Measurements from ENCODE around the gene WEE2.

The WEE2 gene

GRCh38 chr7:141709318-141709717 lies 1.2 kb downstream of the WEE2 start:
- Mint-ChIP-seq H3K36me3 (ENCODE audit: insufficient read depth) (no peaks in the 10 kb centered on the region), H3K9me3 (no peaks in the 10 kb centered on the region), H3K27me3 (no peaks in the 10 kb centered on the region), H3K4me3 (no peak overlapping the region), H3K27ac (ENCODE audit: low read depth) (no peak overlapping the region), H3K4me1 (peaks cover 15% of the 10 kb centered on the region)
- no peak for DNase-seq (ENCODE audit: low spot score in 2 of 2)
- ATAC-seq (replicated peaks; ENCODE audit: extremely low read depth, poor library complexity, severe bottlenecking) = no peak

GRCh38 chr7:141709749-141710148 lies 1.6 kb downstream of the WEE2 start:
- DNase-seq (ENCODE audit: low spot score in 2 of 2) (no peak), ATAC-seq (replicated peaks; ENCODE audit: extremely low read depth, poor library complexity, severe bottlenecking) (no peak)
- no peak overlapping the region for H3K27ac Mint-ChIP-seq (ENCODE audit: low read depth)
- no peak overlapping the region for H3K4me3 Mint-ChIP-seq
- peaks cover 15% of the 10 kb centered on the region for H3K4me1 Mint-ChIP-seq
- no peaks in the 10 kb centered on the region for H3K27me3 Mint-ChIP-seq
- no peaks in the 10 kb centered on the region for H3K36me3 Mint-ChIP-seq (ENCODE audit: insufficient read depth)
- H3K9me3 Mint-ChIP-seq = no peaks in the 10 kb centered on the region

- no peak for ATAC-seq (replicated peaks; ENCODE audit: extremely low read depth, poor library complexity, severe bottlenecking)
- H3K36me3 Mint-ChIP-seq (ENCODE audit: insufficient read depth) = no peaks in the 10 kb centered on the region
- peak overlapping the region; percentile 17 for H3K27ac Mint-ChIP-seq (ENCODE audit: low read depth)
- H3K9me3 Mint-ChIP-seq = no peaks in the 10 kb centered on the region
- H3K27me3 Mint-ChIP-seq = no peaks in the 10 kb centered on the region
- H3K4me3 Mint-ChIP-seq = no peak overlapping the region
- peaks cover 15% of the 10 kb centered on the region for H3K4me1 Mint-ChIP-seq
- DNase-seq (ENCODE audit: low spot score in 2 of 2) = no peak
These were observed 2.1 kb downstream of the WEE2 start for GRCh38 chr7:141710301-141710700.

GRCh38 chr7:141712603-141713255 lies 4.6 kb downstream of the WEE2 start:
- no peak for DNase-seq (ENCODE audit: low spot score in 2 of 2)
- Mint-ChIP-seq H3K27ac (ENCODE audit: low read depth) (no peak overlapping the region), H3K27me3 (no peaks in the 10 kb centered on the region), H3K4me1 (peaks cover 15% of the 10 kb centered on the region), H3K36me3 (ENCODE audit: insufficient read depth) (peaks cover 1% of the 10 kb centered on the region), H3K4me3 (no peak overlapping the region), H3K9me3 (no peaks in the 10 kb centered on the region)
- no peak for ATAC-seq (replicated peaks; ENCODE audit: extremely low read depth, poor library complexity, severe bottlenecking)

GRCh38 chr7:141713890-141714289 lies 5.7 kb downstream of the WEE2 start:
- Mint-ChIP-seq H3K27ac (ENCODE audit: low read depth) (no peak overlapping the region), H3K36me3 (ENCODE audit: insufficient read depth) (peaks cover 1% of the 10 kb centered on the region), H3K4me1 (peaks cover 15% of the 10 kb centered on the region), H3K9me3 (no peaks in the 10 kb centered on the region), H3K4me3 (no peak overlapping the region), H3K27me3 (no peaks in the 10 kb centered on the region)
- DNase-seq (ENCODE audit: low spot score in 2 of 2) (no peak), ATAC-seq (replicated peaks; ENCODE audit: extremely low read depth, poor library complexity, severe bottlenecking) (no peak)

- Mint-ChIP-seq H3K4me3 (no peak overlapping the region), H3K36me3 (ENCODE audit: insufficient read depth) (peaks cover 1% of the 10 kb centered on the region), H3K9me3 (no peaks in the 10 kb centered on the region), H3K27ac (ENCODE audit: low read depth) (no peak overlapping the region), H3K4me1 (peaks cover 15% of the 10 kb centered on the region), H3K27me3 (no peaks in the 10 kb centered on the region)
- ATAC-seq (replicated peaks; ENCODE audit: extremely low read depth, poor library complexity, severe bottlenecking) (no peak), DNase-seq (ENCODE audit: low spot score in 2 of 2) (no peak)
These were observed 6.4 kb downstream of the WEE2 start for GRCh38 chr7:141714571-141714970.

- no peak for ATAC-seq (replicated peaks; ENCODE audit: extremely low read depth, poor library complexity, severe bottlenecking)
- H3K36me3 Mint-ChIP-seq (ENCODE audit: insufficient read depth) = peaks cover 1% of the 10 kb centered on the region
- peaks cover 15% of the 10 kb centered on the region for H3K4me1 Mint-ChIP-seq
- H3K27ac Mint-ChIP-seq (ENCODE audit: low read depth) = no peak overlapping the region
- DNase-seq (ENCODE audit: low spot score in 2 of 2) = no peak
- no peaks in the 10 kb centered on the region for H3K27me3 Mint-ChIP-seq
- no peaks in the 10 kb centered on the region for H3K9me3 Mint-ChIP-seq
- no peak overlapping the region for H3K4me3 Mint-ChIP-seq
These were observed 6.9 kb downstream of the WEE2 start for GRCh38 chr7:141715018-141715417.

GRCh38 chr7:141715794-141716689 lies 7.9 kb downstream of the WEE2 start:
- Mint-ChIP-seq H3K27ac (ENCODE audit: low read depth) (no peak overlapping the region), H3K9me3 (no peaks in the 10 kb centered on the region), H3K4me1 (peaks cover 13% of the 10 kb centered on the region), H3K27me3 (no peaks in the 10 kb centered on the region), H3K36me3 (ENCODE audit: insufficient read depth) (peaks cover 1% of the 10 kb centered on the region), H3K4me3 (no peak overlapping the region)
- no peak for DNase-seq (ENCODE audit: low spot score in 2 of 2)
- ATAC-seq (replicated peaks; ENCODE audit: extremely low read depth, poor library complexity, severe bottlenecking) = no peak

GRCh38 chr7:141717450-141717849 lies 9.3 kb downstream of the WEE2 start:
- DNase-seq (ENCODE audit: low spot score in 2 of 2) (no peak), ATAC-seq (replicated peaks; ENCODE audit: extremely low read depth, poor library complexity, severe bottlenecking) (no peak)
- H3K27ac Mint-ChIP-seq (ENCODE audit: low read depth) = peak overlapping the region; percentile 43
- H3K4me3 Mint-ChIP-seq = no peak overlapping the region
- H3K9me3 Mint-ChIP-seq = no peaks in the 10 kb centered on the region
- peaks cover 1% of the 10 kb centered on the region for H3K36me3 Mint-ChIP-seq (ENCODE audit: insufficient read depth)
- H3K27me3 Mint-ChIP-seq = no peaks in the 10 kb centered on the region
- H3K4me1 Mint-ChIP-seq = peaks cover under 1% of the 10 kb centered on the region

- DNase-seq (ENCODE audit: low spot score in 2 of 2) (no peak), ATAC-seq (replicated peaks; ENCODE audit: extremely low read depth, poor library complexity, severe bottlenecking) (no peak)
- no peaks in the 10 kb centered on the region for H3K27me3 Mint-ChIP-seq
- no peaks in the 10 kb centered on the region for H3K4me1 Mint-ChIP-seq
- no peaks in the 10 kb centered on the region for H3K9me3 Mint-ChIP-seq
- no peak overlapping the region for H3K4me3 Mint-ChIP-seq
- H3K36me3 Mint-ChIP-seq (ENCODE audit: insufficient read depth) = peaks cover 2% of the 10 kb centered on the region
- no peak overlapping the region for H3K27ac Mint-ChIP-seq (ENCODE audit: low read depth)
These were observed 14.4 kb downstream of the WEE2 start for GRCh38 chr7:141722529-141722928.

- Mint-ChIP-seq H3K27me3 (no peaks in the 10 kb centered on the region), H3K9me3 (no peaks in the 10 kb centered on the region), H3K36me3 (ENCODE audit: insufficient read depth) (peaks cover 6% of the 10 kb centered on the region), H3K27ac (ENCODE audit: low read depth) (no peak overlapping the region), H3K4me1 (no peaks in the 10 kb centered on the region), H3K4me3 (no peak overlapping the region)
- ATAC-seq (replicated peaks; ENCODE audit: extremely low read depth, poor library complexity, severe bottlenecking) (no peak), DNase-seq (ENCODE audit: low spot score in 2 of 2) (no peak)
These were observed 20.9 kb downstream of the WEE2 start for GRCh38 chr7:141729020-141729419.

- ATAC-seq (replicated peaks; ENCODE audit: extremely low read depth, poor library complexity, severe bottlenecking) (no peak), DNase-seq (ENCODE audit: low spot score in 2 of 2) (no peak)
- H3K4me1 Mint-ChIP-seq = no peaks in the 10 kb centered on the region
- H3K9me3 Mint-ChIP-seq = no peaks in the 10 kb centered on the region
- peaks cover 4% of the 10 kb centered on the region for H3K36me3 Mint-ChIP-seq (ENCODE audit: insufficient read depth)
- peak overlapping the region; percentile 89 for H3K27ac Mint-ChIP-seq (ENCODE audit: low read depth)
- peak overlapping the region; percentile 46 for H3K4me3 Mint-ChIP-seq
- H3K27me3 Mint-ChIP-seq = no peaks in the 10 kb centered on the region
These were observed 23.5 kb downstream of the WEE2 start for GRCh38 chr7:141731476-141732149.

Measured in central memory CD8-positive, alpha-beta T cell (primary cell).